Chondrocyte (in vitro differentiated cells): ENCODE results near the gene APOB. TPM values are rescaled to one million over a fixed set of nuclear protein-coding genes. Genes with fewer than 3 reads are reported as not detected.

ENCODE experiments used
- DNase-seq: peaks from one replicate; pipeline ENCODE4 v3.0.0; 2021; ENCODE audit warnings: mixed read lengths, low spot score
- H3K27ac Mint-ChIP-seq: one replicate; pipeline ENCODE4 v1.8.0; 2021; ENCODE audit warnings: mild to moderate bottlenecking, moderate library complexity, mixed read lengths; ENCODE audit not compliant: unreplicated experiment
- H3K27me3 Mint-ChIP-seq: 2 replicates; pipeline ENCODE4 v1.8.0; 2021; ENCODE audit warnings: low read depth, mixed read lengths
- H3K36me3 Mint-ChIP-seq: 2 replicates; pipeline ENCODE4 v1.8.0; 2021; ENCODE audit warnings: low read depth, mixed read lengths
- H3K4me1 Mint-ChIP-seq: 2 replicates; pipeline ENCODE4 v1.8.0; 2021; ENCODE audit warnings: low read depth, mild to moderate bottlenecking, mixed read lengths
- H3K4me3 Mint-ChIP-seq: one replicate; pipeline ENCODE4 v1.8.0; 2021; ENCODE audit warnings: mild to moderate bottlenecking, moderate library complexity, mixed read lengths; ENCODE audit not compliant: unreplicated experiment
- H3K9me3 Mint-ChIP-seq: 2 replicates; pipeline ENCODE4 v1.8.0; 2021; ENCODE audit warnings: low read depth, mixed read lengths
- total RNA-seq: library from RNA; stranded (reverse); gene quantifications from 3 replicates; pipeline ENCODE4 v1.2.1, GENCODE V29; 2021
- TF ChIP-seq, protein P1 (sequence below): fragments of 200-600 bp; sonication (generic); IDR thresholded peaks from 2 replicates; pipeline ENCODE4 v1.5.0; 2021; ENCODE audit warnings: antibody characterized with exemption, mild to moderate bottlenecking, moderate library complexity

The APOB gene
- total RNA-seq, 1 donor from 2014 or later = 0.32 TPM

DNA sequence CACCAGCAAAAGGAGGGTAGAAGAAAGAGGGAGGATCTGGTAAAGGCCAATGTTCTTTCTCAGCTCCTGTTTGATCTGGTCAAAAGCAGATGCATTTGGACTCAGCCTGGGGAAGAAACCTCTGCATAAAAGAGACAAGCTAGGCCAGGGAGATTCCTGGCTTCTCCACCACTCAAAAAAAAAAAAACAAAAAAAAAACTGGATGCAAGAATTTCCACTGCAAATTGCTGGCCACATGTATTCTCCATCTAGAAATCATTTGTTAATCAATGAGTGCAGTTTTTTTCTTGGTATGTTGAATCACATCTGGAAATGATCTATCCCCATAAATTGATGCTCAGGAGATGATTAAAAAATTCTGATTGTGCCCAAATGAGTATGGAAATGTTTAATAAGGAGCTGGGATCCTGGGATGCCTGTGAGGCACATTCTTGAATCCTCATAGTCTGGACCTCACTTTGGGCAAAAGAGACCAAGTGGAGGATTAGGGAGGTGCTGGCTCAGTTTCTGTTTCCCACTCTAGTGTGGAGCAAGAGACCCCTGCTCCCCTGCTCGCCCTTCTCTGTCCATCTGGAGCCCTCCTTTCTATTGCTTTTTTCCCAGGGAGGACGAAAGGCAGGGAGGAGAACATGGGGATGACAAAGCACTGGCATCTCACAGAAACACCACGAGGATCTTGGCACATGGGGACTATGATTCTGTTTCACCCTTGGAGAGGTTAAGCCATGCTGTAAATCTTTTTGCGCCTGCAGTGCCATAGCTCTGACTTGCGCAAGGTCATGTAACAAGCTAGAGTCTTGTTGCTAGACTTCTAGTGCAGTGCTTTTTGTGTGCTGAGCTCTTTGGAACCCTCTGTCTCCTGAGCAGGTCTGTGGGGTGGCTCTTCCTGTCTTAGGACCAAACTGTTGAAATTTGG lies 57.6 kb downstream of the APOB start:
- Mint-ChIP-seq H3K36me3 (no peaks in the 10 kb centered on the region), H3K27me3 (peaks cover 5% of the 10 kb centered on the region), H3K9me3 (no peaks in the 10 kb centered on the region), H3K27ac (no peak overlapping the region), H3K4me1 (peaks cover 63% of the 10 kb centered on the region), H3K4me3 (no peak overlapping the region)
- no peak for DNase-seq
- TF ChIP-seq, protein P1, sequence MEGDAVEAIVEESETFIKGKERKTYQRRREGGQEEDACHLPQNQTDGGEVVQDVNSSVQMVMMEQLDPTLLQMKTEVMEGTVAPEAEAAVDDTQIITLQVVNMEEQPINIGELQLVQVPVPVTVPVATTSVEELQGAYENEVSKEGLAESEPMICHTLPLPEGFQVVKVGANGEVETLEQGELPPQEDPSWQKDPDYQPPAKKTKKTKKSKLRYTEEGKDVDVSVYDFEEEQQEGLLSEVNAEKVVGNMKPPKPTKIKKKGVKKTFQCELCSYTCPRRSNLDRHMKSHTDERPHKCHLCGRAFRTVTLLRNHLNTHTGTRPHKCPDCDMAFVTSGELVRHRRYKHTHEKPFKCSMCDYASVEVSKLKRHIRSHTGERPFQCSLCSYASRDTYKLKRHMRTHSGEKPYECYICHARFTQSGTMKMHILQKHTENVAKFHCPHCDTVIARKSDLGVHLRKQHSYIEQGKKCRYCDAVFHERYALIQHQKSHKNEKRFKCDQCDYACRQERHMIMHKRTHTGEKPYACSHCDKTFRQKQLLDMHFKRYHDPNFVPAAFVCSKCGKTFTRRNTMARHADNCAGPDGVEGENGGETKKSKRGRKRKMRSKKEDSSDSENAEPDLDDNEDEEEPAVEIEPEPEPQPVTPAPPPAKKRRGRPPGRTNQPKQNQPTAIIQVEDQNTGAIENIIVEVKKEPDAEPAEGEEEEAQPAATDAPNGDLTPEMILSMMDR = no peak

DNA sequence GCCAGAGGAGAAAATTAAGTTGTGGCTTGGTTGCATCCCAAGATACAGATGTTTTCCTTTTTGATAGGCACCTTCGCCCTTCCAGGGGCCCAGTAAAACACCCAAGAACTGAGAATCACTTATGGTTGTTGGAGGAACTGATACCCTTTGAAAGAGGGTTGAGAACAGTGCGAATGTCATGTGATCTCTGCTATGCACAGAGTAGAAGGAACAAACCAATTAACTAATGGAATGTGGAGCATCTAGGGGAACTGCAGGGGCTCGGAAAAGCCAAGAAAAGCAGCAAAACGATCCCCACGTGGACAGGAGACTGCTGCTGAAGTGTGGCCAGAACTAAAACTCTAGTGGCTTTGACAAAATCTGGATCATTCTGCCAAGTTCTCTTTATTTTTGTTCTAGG lies 58.8 kb downstream of the APOB start:
- no peak overlapping the region for H3K27ac Mint-ChIP-seq
- no peaks in the 10 kb centered on the region for H3K36me3 Mint-ChIP-seq
- no peak for DNase-seq
- H3K27me3 Mint-ChIP-seq = peaks cover 4% of the 10 kb centered on the region
- no peaks in the 10 kb centered on the region for H3K9me3 Mint-ChIP-seq
- TF ChIP-seq, protein P1 = no peak
- peaks cover 53% of the 10 kb centered on the region for H3K4me1 Mint-ChIP-seq
- H3K4me3 Mint-ChIP-seq = no peak overlapping the region

DNA sequence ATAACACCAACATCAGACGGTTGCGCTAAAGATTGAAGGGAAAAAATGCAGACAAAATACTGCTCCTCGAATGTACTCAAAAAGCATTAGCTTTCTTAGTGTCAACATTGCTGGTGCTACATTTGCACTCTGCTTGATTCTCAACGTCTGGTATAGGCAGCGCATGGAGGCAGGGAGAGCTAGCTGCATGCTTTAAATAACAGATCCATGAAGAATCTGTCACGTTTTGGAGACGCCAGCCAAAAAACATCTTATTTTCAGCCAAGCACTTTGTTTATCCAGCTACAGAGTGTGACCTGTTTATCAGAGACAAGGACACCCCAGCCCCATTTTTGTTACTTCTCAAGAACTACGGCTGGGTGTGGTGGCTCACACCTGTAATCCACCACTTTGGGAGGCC lies 59.5 kb downstream of the APOB start:
- H3K4me1 Mint-ChIP-seq = peaks cover 46% of the 10 kb centered on the region
- no peaks in the 10 kb centered on the region for H3K36me3 Mint-ChIP-seq
- peaks cover 4% of the 10 kb centered on the region for H3K27me3 Mint-ChIP-seq
- H3K27ac Mint-ChIP-seq = peak overlapping the region; percentile 82
- H3K9me3 Mint-ChIP-seq = no peaks in the 10 kb centered on the region
- TF ChIP-seq, protein P1 = no peak
- H3K4me3 Mint-ChIP-seq = no peak overlapping the region
- no peak for DNase-seq

DNA sequence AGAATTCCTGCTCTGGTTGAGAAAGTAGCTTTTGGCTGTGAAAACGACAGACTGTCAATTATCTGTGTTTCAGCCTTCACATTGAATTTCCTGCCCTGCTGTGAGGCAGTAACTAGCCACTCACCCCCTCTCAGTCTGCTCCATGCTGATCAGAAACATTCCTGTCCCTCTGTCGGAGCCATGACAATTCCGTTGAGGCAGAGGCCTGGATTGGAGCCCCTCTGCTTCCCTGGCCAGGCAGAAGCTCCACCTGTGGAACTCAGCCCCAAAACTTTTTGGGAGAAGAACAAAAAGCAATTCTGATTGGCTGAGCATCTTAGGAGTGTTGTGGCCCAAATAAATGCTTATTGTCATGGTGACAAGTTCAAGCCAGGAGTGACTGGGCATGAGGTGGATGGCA lies 60.0 kb downstream of the APOB start:
- Mint-ChIP-seq H3K27ac (peak overlapping the region; percentile 82), H3K27me3 (peaks cover 1% of the 10 kb centered on the region), H3K4me3 (no peak overlapping the region), H3K36me3 (no peaks in the 10 kb centered on the region), H3K4me1 (peaks cover 41% of the 10 kb centered on the region), H3K9me3 (no peaks in the 10 kb centered on the region)
- DNase-seq = no peak
- TF ChIP-seq, protein P1 = no peak

DNA sequence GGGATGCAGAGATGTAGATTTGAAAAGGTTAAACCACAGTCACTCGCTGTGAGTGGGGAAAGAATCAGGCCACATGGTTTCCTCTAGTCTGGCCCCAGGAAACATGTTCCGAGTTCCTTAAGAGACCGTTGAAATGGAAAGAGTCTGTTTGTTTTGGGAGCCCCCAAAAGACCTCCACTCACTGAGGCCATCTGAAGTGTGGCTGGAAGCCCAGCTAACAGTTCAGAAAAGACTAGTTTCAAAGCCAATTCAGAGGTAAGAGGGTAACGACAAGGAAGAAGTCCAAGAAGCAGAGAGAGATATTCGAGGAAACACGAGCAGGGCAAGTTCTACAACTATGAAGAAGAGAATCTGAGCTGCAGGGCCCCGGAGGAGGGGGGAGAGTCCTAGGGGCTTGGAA lies 61.0 kb downstream of the APOB start:
- H3K27ac Mint-ChIP-seq = peak overlapping the region; percentile 63
- DNase-seq = no peak
- peaks cover 40% of the 10 kb centered on the region for H3K4me1 Mint-ChIP-seq
- no peaks in the 10 kb centered on the region for H3K9me3 Mint-ChIP-seq
- peaks cover 1% of the 10 kb centered on the region for H3K27me3 Mint-ChIP-seq
- no peak overlapping the region for H3K4me3 Mint-ChIP-seq
- TF ChIP-seq, protein P1 = no peak
- H3K36me3 Mint-ChIP-seq = no peaks in the 10 kb centered on the region
